ENCODE results near the gene CDK12.

Gene CDK12

GRCh38 chr17:39580082-39580468, 118.8 kb downstream of the CDK12 start:
- Histone ChIP-seq H3K4me2 (ENCODE audit: low read length) (no peak overlapping the region), H3K9me3 (ENCODE audit: low read length) (no peaks in the 10 kb centered on the region), H3K27ac (ENCODE audit: low read depth, low read length, poor library complexity, severe bottlenecking) (no peak overlapping the region), H3K4me3 (ENCODE audit: low read depth, low read length, poor library complexity, severe bottlenecking) (no peak overlapping the region), H3K79me2 (ENCODE audit: insufficient read depth, low read length) (no peaks in the 10 kb centered on the region), H3K36me3 (ENCODE audit: insufficient read depth, low read length) (no peaks in the 10 kb centered on the region), H3K27me3 (ENCODE audit: insufficient read depth, low read length) (no peaks in the 10 kb centered on the region; the same call in 1 of the 2 replicates), H3K9ac (ENCODE audit: low read length) (no peak overlapping the region), H3F3A (ENCODE audit: insufficient read depth, low read length) (no peaks in the 10 kb centered on the region), H2AFZ (ENCODE audit: low read length) (no peak overlapping the region), H4K20me1 (ENCODE audit: insufficient read depth, low read length) (no peaks in the 10 kb centered on the region), H3K9me2 (ENCODE audit: low read depth, low read length) (no peaks in the 10 kb centered on the region), H3K4me1 (ENCODE audit: insufficient read depth, low read length, severe bottlenecking) (no peaks in the 10 kb centered on the region)
- TF ChIP-seq EZH2 (IDR thresholded peaks at IDR 0.05; ENCODE audit: borderline replicate concordance, low read length), result no peak
- no peak for TF ChIP-seq CTCF (IDR thresholded peaks at IDR 0.05; ENCODE audit: low read length)

- H4K20me1 ChIP-seq (ENCODE audit: insufficient read depth, low read length), result no peaks in the 10 kb centered on the region
- H3F3A ChIP-seq (ENCODE audit: insufficient read depth, low read length), result no peaks in the 10 kb centered on the region
- no peak for TF ChIP-seq CTCF (IDR thresholded peaks at IDR 0.05; ENCODE audit: low read length)
- TF ChIP-seq EZH2 (IDR thresholded peaks at IDR 0.05; ENCODE audit: borderline replicate concordance, low read length), result no peak
- no peaks in the 10 kb centered on the region for H3K36me3 ChIP-seq (ENCODE audit: insufficient read depth, low read length)
- no peak overlapping the region for H3K9ac ChIP-seq (ENCODE audit: low read length)
- H3K4me2 ChIP-seq (ENCODE audit: low read length), result no peak overlapping the region
- H3K9me3 ChIP-seq (ENCODE audit: low read length), result no peaks in the 10 kb centered on the region
- H3K27ac ChIP-seq (ENCODE audit: low read depth, low read length, poor library complexity, severe bottlenecking), result no peak overlapping the region
- no peaks in the 10 kb centered on the region for H3K9me2 ChIP-seq (ENCODE audit: low read depth, low read length)
- no peaks in the 10 kb centered on the region for H3K4me1 ChIP-seq (ENCODE audit: insufficient read depth, low read length, severe bottlenecking)
- no peak overlapping the region for H3K4me3 ChIP-seq (ENCODE audit: low read depth, low read length, poor library complexity, severe bottlenecking)
- no peaks in the 10 kb centered on the region for H3K79me2 ChIP-seq (ENCODE audit: insufficient read depth, low read length)
- H3K27me3 ChIP-seq (ENCODE audit: insufficient read depth, low read length), result no peaks in the 10 kb centered on the region; the same call in 1 of the 2 replicates
- H2AFZ ChIP-seq (ENCODE audit: low read length), result no peak overlapping the region
Observed at GRCh38 chr17:39581071-39581758, 119.9 kb downstream of the CDK12 start.

GRCh38 chr17:39581759-39582085, 120.4 kb downstream of the CDK12 start:
- Histone ChIP-seq H3K4me2 (ENCODE audit: low read length) (no peak overlapping the region), H3K9me2 (ENCODE audit: low read depth, low read length) (no peaks in the 10 kb centered on the region), H3K9ac (ENCODE audit: low read length) (no peak overlapping the region), H3K79me2 (ENCODE audit: insufficient read depth, low read length) (no peaks in the 10 kb centered on the region), H3K4me1 (ENCODE audit: insufficient read depth, low read length, severe bottlenecking) (no peaks in the 10 kb centered on the region), H3K27ac (ENCODE audit: low read depth, low read length, poor library complexity, severe bottlenecking) (no peak overlapping the region), H3F3A (ENCODE audit: insufficient read depth, low read length) (no peaks in the 10 kb centered on the region), H3K4me3 (ENCODE audit: low read depth, low read length, poor library complexity, severe bottlenecking) (no peak overlapping the region), H3K36me3 (ENCODE audit: insufficient read depth, low read length) (no peaks in the 10 kb centered on the region), H4K20me1 (ENCODE audit: insufficient read depth, low read length) (no peaks in the 10 kb centered on the region), H3K27me3 (ENCODE audit: insufficient read depth, low read length) (no peaks in the 10 kb centered on the region; the same call in 1 of the 2 replicates), H2AFZ (ENCODE audit: low read length) (no peak overlapping the region), H3K9me3 (ENCODE audit: low read length) (no peaks in the 10 kb centered on the region)
- TF ChIP-seq EZH2 (IDR thresholded peaks at IDR 0.05; ENCODE audit: borderline replicate concordance, low read length) (no peak), CTCF (IDR thresholded peaks at IDR 0.05; ENCODE audit: low read length) (no peak)

All from OCI-LY1 (cell line).